H1 (cell line): Measurements from ENCODE around the gene DISC1. TPM values are rescaled to one million over a fixed set of nuclear protein-coding genes. Genes with fewer than 3 reads are reported as not detected.

Experiments
- EGR1 ChIP-seq: IDR thresholded peaks from 2 replicates; pipeline ENCODE4 v1.6.1; 2011; ENCODE audit warnings: low read depth, low read length, borderline replicate concordance
- ZNF274 ChIP-seq: IDR thresholded peaks from 2 replicates; pipeline ENCODE4 v1.7.0; 2012; ENCODE audit warnings: low read length, borderline replicate concordance; ENCODE audit errors: extremely low read depth
- polyA plus RNA-seq, 7 experiments: library from polyadenylated mRNA; depleted of rRNA in 3 of 7; stranded (reverse) in 5 of 7; unstranded in 2 of 7; fragments of >200 nt in 5 of 7; fragments of 200-250 nt in 2 of 7; gene quantifications; 1 replicate in 5 of 7; 2 replicates in 1 of 7; 4 replicates in 1 of 7; pipeline versions ENCODE4 v1.2.1 to v1.2.3, GENCODE V29; 2011 to 2013; ENCODE audit warnings: missing spikeins in 2 of 7, mixed read lengths in 2 of 7
- total RNA-seq: library from RNA; stranded (reverse); fragmentation: NEBNext Ultra II Directional; extraction: Animal tissue kit (Norgen Biotek cat#: 25700); gene quantifications from 2 replicates; pipeline ENCODE4 v1.2.1, GENCODE V29; 2021

The DISC1 gene
- total and polyA plus RNA-seq, 2 of the 8 experiments (the other 6 are each of a cell fraction or from before 2014, with no cell fraction given) = 1.1 to 3.5 TPM

GRCh38 chr1:231602673-231602984 lies 24.0 kb upstream of the DISC1 start (continued):
- TF ChIP-seq ZNF274 = no peak
- no peak for TF ChIP-seq EGR1
